SK-N-MC (cell line): ENCODE data around the gene FDPS.

ENCODE experiments used
- DNase-seq: peaks from one replicate; pipeline ENCODE4 v3.0.0-alpha.2; 2011; ENCODE audit warnings: low read depth, low spot score
- H3K27ac ChIP-seq: fragments of 200-600 bp; sonication (generic); 2 replicates; pipeline ENCODE4 v1.5.1; 2016; ENCODE audit warnings: mixed run types
- H3K36me3 ChIP-seq: fragments of 200-600 bp; sonication (generic); 2 replicates; pipeline ENCODE4 v1.6.1; 2017; ENCODE audit warnings: antibody characterized with exemption, low read length, mixed read lengths; ENCODE audit not compliant: insufficient read depth
- H3K4me3 ChIP-seq: fragments of 200-600 bp; sonication (generic); 2 replicates; pipeline ENCODE4 v1.5.1; 2016
- H3K9ac ChIP-seq: fragments of 200-600 bp; sonication (generic); 2 replicates; pipeline ENCODE4 v1.8.0; 2017; ENCODE audit warnings: mixed run types, mixed read lengths; ENCODE audit not compliant: insufficient read length
- H3K9me3 ChIP-seq: fragments of 200-600 bp; sonication (generic); 2 replicates; pipeline ENCODE4 v1.6.1; 2017; ENCODE audit warnings: low read depth, mild to moderate bottlenecking, antibody characterized with exemption, low read length, moderate library complexity, mixed read lengths
- EZH2 ChIP-seq: fragments of 200-600 bp; sonication (generic); IDR thresholded peaks from one replicate; pipeline ENCODE4 v1.6.1; 2017; ENCODE audit warnings: antibody characterized with exemption
- FOXP2 ChIP-seq: optimal IDR thresholded peaks from 2 replicates; pipeline ENCODE3; 2011; ENCODE audit warnings: mild to moderate bottlenecking, moderate library complexity; ENCODE audit not compliant: insufficient read depth; ENCODE audit errors: extremely low read length, control extremely low read depth
- POLR2AphosphoS5 ChIP-seq: IDR thresholded peaks from 2 replicates; pipeline ENCODE4 v1.6.1; 2012; ENCODE audit warnings: mild to moderate bottlenecking, low read depth, low read length, borderline replicate concordance

FDPS gene

GRCh38 chr1:155339515-155340097 lies 30.9 kb downstream of the FDPS start:
- H3K9me3 ChIP-seq, result no peaks in the 10 kb centered on the region
- H3K36me3 ChIP-seq, result peaks cover 81% of the 10 kb centered on the region
- no peak for TF ChIP-seq EZH2
- no peak for TF ChIP-seq POLR2AphosphoS5
- TF ChIP-seq FOXP2, result no peak
- no peak overlapping the region for H3K9ac ChIP-seq
- H3K4me3 ChIP-seq, result no peak overlapping the region
- H3K27ac ChIP-seq, result no peak overlapping the region
- DNase-seq, result no peak

DNA sequence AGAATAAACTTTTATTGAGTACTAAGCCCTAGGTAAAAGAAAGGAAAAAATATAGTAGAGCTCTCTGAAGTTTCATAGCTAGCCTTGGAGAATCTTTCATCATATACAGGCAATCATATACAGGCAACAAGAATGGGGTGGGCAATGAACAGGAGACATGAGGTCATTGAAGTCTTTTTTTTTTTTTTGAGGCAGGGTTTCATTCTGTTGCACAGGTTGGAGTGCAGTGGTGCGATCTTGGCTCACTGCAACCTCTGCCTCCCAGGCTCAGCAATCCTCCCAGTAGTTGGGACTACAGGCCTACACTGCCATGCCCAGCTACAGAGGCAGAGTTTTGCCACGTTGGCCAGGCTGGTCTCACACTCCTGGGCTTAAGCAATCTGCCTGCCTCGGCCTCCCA lies 34.2 kb downstream of the FDPS start:
- Histone ChIP-seq H3K9ac (no peak overlapping the region), H3K27ac (no peak overlapping the region), H3K36me3 (peaks cover 75% of the 10 kb centered on the region), H3K9me3 (no peaks in the 10 kb centered on the region), H3K4me3 (no peak overlapping the region)
- no peak for DNase-seq
- no peak for TF ChIP-seq POLR2AphosphoS5
- TF ChIP-seq FOXP2, result no peak
- no peak for TF ChIP-seq EZH2

GRCh38 chr1:155352631-155353030 lies 44.0 kb downstream of the FDPS start:
- Histone ChIP-seq H3K9me3 (no peaks in the 10 kb centered on the region), H3K27ac (0 out of 2 replicates have a peak overlapping the region, but pooled peaks have one; percentile 2), H3K9ac (no peak overlapping the region), H3K4me3 (no peak overlapping the region), H3K36me3 (peaks cover 69% of the 10 kb centered on the region)
- no peak for TF ChIP-seq FOXP2
- TF ChIP-seq EZH2, result no peak
- TF ChIP-seq POLR2AphosphoS5, result no peak
- no peak for DNase-seq

DNA sequence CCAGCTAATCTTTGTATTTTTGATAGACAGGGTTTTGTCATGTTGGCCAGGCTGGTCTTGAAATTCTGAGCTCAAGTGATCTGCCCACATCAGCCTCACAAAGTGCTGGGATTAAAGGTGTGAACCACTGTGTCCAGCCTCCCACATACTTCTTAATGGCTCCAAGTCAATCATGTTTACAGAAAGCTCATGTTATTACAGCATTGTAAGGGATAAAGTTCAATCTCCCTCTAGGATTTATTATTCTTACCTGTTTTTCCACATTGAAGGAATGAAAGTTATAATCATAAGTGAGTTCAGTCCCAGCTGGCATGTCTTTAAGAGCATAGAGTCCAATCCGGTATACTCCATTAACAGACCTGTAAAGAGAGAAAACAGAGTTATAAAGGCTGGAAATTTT lies 51.4 kb downstream of the FDPS start:
- no peak overlapping the region for H3K4me3 ChIP-seq
- no peak for DNase-seq
- H3K36me3 ChIP-seq, result peaks cover 34% of the 10 kb centered on the region
- H3K9ac ChIP-seq, result no peak overlapping the region
- H3K9me3 ChIP-seq, result no peaks in the 10 kb centered on the region
- H3K27ac ChIP-seq, result no peak overlapping the region
- TF ChIP-seq FOXP2, result no peak
- no peak for TF ChIP-seq POLR2AphosphoS5
- TF ChIP-seq EZH2, result no peak
